Stimulated activated CD4-positive, alpha-beta T cell treated with anti-CD3 and anti-CD28 coated beads, Interleukin-1b, Interleukin-23, amount 100 ng/mL, for 4 hours (primary cell): ENCODE data around the gene BNC2.

ENCODE experiments used
- DNase-seq, 2 donors: peaks; one replicate each; pipeline ENCODE4 v3.0.0-alpha.2; 2020; ENCODE audit warnings: low read depth in 2 of 2

The BNC2 gene

GRCh38 chr9:16715404-16715803 lies 155.1 kb downstream of the BNC2 start:
- DNase-seq = no peak

GRCh38 chr9:16712787-16713186 lies 157.7 kb downstream of the BNC2 start:
- no peak for DNase-seq

- DNase-seq = no peak
Observed at GRCh38 chr9:16710888-16711287, 159.6 kb downstream of the BNC2 start.

- no peak for DNase-seq
Observed at GRCh38 chr9:16709924-16710323, 160.5 kb downstream of the BNC2 start.

GRCh38 chr9:16708656-16709435 lies 161.6 kb downstream of the BNC2 start:
- no peak for DNase-seq

GRCh38 chr9:16705111-16705604 lies 165.3 kb downstream of the BNC2 start:
- DNase-seq = no peak

GRCh38 chr9:16704116-16705110 lies 166.1 kb downstream of the BNC2 start:
- DNase-seq = no peak

- DNase-seq = no peak
Observed at GRCh38 chr9:16701347-16701746, 169.1 kb downstream of the BNC2 start.

GRCh38 chr9:16693616-16694015 lies 176.9 kb downstream of the BNC2 start:
- DNase-seq = no peak

GRCh38 chr9:16690628-16691027 lies 179.8 kb downstream of the BNC2 start:
- DNase-seq = no peak

GRCh38 chr9:16690205-16690604 lies 180.3 kb downstream of the BNC2 start:
- DNase-seq = no peak

GRCh38 chr9:16689351-16689938 lies 181.0 kb downstream of the BNC2 start:
- DNase-seq = no peak

GRCh38 chr9:16688814-16689213 lies 181.7 kb downstream of the BNC2 start:
- DNase-seq = no peak

- DNase-seq = no peak
Observed at GRCh38 chr9:16687678-16688369, 182.6 kb downstream of the BNC2 start.

GRCh38 chr9:16683326-16683725 lies 187.1 kb downstream of the BNC2 start:
- no peak for DNase-seq

GRCh38 chr9:16682273-16682672 lies 188.2 kb downstream of the BNC2 start:
- no peak for DNase-seq

GRCh38 chr9:16681652-16681987 lies 188.8 kb downstream of the BNC2 start:
- DNase-seq = no peak

GRCh38 chr9:16680975-16681651 lies 189.4 kb downstream of the BNC2 start:
- no peak for DNase-seq

- no peak for DNase-seq
Observed at GRCh38 chr9:16680541-16680940, 189.9 kb downstream of the BNC2 start.

- DNase-seq = no peak
Observed at GRCh38 chr9:16679327-16679821, 191.1 kb downstream of the BNC2 start.

- DNase-seq = no peak
Observed at GRCh38 chr9:16676519-16676918, 194.0 kb downstream of the BNC2 start.
